ENCODE results near the gene DVL2.
A peak's percentile ranks its signal among the peaks of the same experiment; 100 is the strongest.

The DVL2 gene

GRCh38 chr17:7234083-7234951, at the start of gene DVL2:
Gene DVL2, minus strand, starts transcription at chr17:7234517. Its CDS starts 255 bp downstream, at chr17:7234262.
- peak; percentile 89 for FAIRE-seq

DNA sequence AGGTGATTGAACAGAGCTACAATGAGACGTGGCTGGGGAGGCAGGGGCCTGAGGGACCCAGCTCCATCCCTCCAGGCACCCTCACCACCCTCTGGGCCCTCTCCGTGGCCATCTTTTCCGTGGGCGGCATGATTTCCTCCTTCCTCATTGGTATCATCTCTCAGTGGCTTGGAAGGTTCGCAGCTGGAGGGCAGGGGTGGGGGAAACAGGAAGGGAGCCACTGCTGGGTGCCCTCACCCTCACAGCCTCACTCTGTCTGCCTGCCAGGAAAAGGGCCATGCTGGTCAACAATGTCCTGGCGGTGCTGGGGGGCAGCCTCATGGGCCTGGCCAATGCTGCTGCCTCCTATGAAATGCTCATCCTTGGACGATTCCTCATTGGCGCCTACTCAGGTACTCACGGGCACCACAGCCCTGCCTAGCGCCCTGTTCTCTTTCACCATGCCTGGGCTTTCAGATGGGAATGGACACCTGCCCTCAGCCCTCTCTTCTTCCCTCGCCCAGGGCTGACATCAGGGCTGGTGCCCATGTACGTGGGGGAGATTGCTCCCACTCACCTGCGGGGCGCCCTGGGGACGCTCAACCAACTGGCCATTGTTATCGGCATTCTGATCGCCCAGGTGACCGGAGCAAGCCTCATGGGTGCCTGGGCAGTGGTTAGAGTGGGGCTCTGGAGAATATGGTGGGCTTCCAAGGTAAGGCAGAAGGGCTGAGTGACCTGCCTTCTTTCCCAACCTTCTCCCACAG, 49.3 kb upstream of the DVL2 start:
- no peak for FAIRE-seq

- no peak for FAIRE-seq
These were observed 48.5 kb upstream of the DVL2 start for GRCh38 chr17:7282752-7283321.

DNA sequence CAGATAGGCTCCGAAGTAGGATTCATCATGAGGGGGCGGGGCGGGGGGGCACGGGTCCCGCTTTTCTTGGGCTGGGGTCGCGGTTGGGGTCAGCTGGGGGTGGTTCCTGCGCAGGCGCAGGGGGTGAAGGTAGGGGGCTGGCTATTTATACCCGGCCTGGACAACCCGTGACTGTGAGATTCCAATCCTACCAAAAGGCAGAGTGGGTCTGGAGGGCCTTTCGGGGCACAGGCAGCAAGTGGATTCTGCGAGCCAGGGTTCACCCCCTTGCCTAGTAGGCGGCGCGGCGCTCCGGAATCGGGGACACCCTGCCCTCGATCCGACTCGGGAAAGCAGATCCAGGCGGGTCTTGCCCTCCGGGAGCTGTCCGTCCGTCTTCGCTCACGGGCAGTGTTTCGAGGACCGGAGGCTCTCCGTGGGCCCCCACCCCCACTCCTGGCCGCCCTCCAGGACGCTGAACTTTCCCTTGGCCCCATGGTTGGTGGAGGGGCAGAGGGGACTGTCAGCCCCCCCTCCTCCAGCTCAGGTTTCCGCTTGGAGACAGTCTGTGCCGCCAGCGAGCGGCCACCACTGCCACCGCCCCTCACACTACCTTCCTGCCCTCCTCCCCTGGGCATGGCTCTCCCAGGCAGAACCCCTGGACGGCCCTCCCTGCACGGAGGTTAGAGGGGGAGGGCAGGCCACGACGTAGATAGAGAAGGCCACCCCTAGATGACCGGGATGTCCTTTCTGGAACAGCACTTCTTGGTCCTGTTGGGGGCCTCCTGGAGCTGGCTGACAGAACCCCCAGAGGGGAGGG, 47.8 kb upstream of the DVL2 start:
- no peak for FAIRE-seq

DNA sequence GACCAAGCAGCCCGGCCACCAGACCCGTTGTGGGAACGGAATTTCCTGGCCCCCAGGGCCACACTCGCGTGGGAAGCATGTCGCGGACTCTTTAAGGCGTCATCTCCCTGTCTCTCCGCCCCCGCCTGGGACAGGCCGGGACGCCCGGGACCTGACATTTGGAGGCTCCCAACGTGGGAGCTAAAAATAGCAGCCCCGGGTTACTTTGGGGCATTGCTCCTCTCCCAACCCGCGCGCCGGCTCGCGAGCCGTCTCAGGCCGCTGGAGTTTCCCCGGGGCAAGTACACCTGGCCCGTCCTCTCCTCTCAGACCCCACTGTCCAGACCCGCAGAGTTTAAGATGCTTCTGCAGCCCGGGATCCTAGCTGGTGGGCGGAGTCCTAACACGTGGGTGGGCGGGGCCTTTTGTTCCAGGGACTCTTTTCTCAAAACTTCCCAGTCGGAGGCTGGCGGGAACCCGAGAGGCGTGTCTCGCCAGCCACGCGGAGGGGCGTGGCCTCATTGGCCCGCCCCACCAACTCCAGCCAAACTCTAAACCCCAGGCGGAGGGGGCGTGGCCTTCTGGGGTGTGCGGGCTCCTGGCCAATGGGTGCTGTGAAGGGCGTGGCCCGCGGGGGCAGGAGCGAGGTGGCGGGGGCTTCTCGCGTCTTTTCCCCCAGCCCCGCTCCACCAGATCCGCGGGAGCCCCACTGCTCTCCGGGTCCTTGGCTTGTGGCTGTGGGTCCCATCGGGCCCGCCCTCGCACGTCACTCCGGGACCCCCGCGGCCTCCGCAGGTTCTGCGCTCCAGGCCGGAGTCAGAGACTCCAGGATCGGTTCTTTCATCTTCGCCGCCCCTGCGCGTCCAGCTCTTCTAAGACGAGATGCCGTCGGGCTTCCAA, 47.0 kb upstream of the DVL2 start, which contains the start of gene SLC2A4:
Gene SLC2A4, plus strand, starts transcription at position 645 of the 879 bp plus-strand sequence. Its CDS starts 217 bp downstream, at position 862.
- FAIRE-seq, result peak; percentile 99

GRCh38 chr17:7280519-7281073, 46.3 kb upstream of the DVL2 start:
- peak; percentile 87 for FAIRE-seq

DNA sequence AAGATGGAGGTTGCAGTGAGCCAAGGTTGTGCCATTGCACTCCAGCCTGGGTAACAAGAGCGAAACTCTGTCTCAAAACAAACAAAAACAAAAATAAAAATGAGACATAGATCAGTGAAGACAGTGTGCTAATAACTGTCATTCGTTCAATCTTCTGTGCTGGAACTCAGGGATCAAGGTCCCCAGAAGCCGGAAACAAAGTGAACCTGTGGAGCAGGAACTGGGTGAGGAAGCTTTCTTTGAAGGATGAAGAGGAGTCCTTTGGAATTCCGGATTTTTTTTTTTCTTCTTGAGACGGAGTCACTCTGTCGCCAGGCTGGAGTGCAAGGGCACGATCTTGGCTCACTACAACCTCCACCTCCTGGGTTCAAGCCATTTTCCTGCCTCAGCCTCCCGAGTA, 45.1 kb upstream of the DVL2 start:
- no peak for FAIRE-seq

GRCh38 chr17:7266784-7267183, 32.5 kb upstream of the DVL2 start:
- no peak for FAIRE-seq

GRCh38 chr17:7263801-7264078, 29.4 kb upstream of the DVL2 start:
- no peak for FAIRE-seq

- no peak for FAIRE-seq
These were observed 28.9 kb upstream of the DVL2 start for GRCh38 chr17:7262935-7263800.

DNA sequence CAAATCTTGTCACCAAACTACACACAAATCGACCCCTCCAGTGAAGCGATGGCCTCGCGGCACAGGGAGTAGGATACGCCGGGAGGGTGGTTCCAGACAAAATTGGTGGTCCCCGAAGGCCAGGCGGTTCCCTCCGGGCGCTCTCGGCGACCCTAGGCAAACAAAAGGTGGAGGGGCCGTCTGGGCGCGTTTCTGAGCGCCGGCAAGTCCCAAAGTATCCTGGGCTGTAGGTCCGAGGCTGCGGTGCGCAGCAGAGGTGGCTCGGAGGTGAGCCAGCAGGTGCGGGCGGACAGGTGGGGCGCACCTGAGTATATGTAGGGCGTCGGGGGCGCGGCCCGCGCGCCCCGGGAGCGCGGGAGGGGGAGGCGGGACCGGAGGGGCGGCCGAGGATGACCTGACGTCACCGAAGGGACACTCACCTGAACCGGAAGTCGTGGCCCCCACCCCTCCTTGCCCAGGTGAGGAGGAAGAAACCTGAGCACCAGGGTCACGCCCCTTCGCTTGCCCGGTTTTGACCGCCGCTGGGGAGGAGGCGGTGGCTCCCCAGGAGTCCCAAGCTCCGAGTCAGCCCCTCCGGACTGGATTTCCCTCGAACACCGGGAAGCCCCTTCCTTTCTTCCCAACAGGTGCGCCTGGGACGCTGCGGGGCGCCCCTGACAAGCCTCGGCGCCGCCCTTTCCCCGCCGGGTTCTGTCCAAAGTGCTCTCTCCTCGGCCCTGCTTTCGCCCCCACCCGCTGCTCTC, 28.0 kb upstream of the DVL2 start, which contains the start of gene CLDN7:
Gene CLDN7, minus strand, starts transcription at position 287 of the 743 bp plus-strand sequence. CDS start 435 bp downstream, outside the sequence.
- FAIRE-seq, result no peak

GRCh38 chr17:7261379-7262191, 27.3 kb upstream of the DVL2 start:
- FAIRE-seq, result no peak

GRCh38 chr17:7260651-7261378, 26.5 kb upstream of the DVL2 start:
- no peak for FAIRE-seq

DNA sequence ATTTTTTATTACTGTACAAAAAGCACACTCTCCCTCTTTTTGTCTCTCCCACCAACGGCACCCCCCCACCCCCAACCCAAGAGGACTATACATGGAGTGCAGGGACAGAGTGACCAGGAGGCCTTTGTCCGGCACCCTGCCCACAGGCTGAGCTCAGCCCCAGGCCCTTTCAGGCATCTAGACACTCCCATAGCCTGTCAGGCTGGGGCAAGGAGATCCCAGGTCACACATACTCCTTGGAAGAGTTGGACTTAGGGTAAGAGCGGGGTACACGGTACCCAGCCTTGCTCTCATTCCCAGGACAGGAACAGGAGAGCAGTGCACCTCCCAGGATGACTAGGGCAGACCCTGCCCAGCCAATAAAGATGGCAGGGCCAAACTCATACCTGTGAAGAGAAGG, 25.8 kb upstream of the DVL2 start:
- no peak for FAIRE-seq

- FAIRE-seq, result no peak
These were observed 25.2 kb upstream of the DVL2 start for GRCh38 chr17:7259555-7259889.

DNA sequence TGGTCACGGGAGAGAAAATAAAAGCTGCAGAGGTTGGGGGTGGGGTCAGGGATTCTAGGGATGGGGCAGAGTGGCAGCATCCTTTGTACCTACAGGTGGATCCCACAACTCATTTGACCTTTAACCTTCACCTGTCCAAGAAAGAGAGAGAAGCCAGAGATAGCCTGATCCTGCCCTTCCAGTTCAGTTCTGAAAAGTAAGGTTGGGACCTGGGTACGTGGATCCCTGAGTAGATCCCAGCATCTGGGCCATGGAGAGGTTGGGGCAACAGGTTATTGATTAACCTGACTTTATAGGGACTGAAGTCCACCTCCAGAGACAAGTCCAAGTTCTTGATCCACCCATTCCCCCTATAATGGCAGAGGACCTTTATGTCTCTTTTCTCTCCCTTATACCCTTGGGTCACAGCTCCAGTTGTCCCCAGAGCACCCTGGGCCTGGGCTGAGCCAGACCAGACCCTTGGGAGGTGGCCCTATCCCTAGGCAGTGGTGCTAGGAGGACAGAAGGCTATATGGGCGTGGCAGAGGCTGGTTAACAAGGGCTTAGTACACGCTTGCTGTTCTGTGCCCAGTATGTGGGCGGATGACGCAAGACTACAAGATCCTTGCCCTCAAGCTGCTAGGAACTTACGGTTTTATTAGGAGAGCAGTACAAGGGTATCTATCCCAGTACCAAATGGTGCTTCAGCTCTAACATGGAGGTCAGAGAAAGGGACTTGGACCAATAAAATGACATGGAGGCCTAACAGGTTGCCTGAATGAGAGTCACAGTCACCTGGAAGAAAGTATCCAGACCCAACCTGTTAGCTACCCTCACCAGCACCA, 24.6 kb upstream of the DVL2 start:
- FAIRE-seq, result no peak

DNA sequence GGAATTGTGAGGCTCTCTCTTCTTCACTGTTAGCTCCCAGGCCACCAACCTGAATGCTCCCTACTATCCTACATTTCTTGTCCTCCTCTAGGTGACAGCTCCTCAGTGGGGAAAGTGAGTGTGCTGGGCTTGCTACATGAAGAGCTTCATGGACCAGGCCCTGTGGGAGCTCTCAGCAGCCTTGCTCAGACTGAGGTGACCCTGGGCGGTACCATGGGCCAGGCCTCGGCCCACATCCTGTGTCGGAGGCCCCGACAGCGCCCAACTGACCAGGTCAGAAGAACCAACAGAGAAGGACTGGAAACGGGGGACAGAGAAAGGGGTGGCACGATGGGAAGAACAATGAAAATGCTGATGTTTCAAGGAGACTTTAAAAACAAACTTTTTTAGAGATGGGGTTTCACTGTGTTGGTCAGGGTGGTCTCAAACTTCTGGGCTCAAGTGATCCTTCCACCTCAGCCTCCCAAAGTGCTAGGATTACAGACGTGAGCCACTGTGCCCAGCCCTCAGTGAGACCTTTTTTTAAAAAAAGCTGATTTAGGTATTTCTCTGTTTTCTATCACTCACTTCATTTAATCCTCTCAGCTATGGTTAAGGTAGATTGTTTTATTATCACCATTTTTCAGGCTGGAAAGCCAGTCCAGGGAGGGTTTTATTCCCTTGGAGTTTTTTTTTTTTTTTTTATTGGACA, 22.6 kb upstream of the DVL2 start:
- FAIRE-seq, result no peak

All from G401.6 (cell line).